ELR (cell line): ENCODE results near the gene GNA12.

Source experiments
- DNase-seq: peaks from one replicate; pipeline ENCODE4 v3.0.0-alpha.2; 2015; ENCODE audit warnings: low read depth

The GNA12 gene

DNA sequence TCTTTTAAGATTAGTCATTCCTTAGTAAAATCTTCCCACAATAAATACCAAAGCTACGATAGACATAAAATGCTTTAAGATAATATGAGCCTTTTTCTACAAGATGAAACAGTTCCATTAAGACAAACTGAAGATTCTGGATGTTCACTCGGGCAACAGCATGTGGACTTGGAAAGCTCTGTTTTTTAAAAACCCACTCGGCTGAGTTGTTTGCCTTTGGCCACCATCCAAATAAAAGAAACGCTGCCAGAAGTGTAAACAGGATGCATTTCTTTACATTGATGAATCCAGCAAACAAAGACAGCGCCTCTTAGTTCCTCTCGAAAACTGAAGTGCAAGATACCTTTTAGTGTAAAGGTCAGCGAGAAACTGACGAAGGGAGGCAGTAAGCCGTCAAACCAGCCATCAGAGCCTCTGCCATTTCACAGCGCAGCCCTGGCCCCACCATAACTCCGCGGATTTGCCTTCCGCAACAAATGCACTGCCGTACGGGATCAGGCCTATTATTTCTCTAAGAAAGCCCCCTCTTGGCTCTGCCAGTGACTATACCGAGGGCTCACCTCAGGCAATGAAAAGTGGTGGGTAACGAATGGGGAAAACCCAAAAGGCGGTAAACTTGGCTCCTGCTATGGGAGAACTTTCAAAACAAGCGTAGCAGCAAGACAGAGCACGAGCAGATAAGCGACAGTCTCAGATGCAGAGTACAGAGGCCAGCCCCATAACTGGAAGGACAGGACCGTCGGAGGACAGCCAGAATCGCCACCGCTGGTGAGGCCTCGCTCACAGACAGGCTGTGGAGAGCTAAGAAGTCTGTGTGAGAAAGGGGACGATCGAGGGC, 41.4 kb downstream of the GNA12 start:
- DNase-seq: peak; percentile 84

GRCh38 chr7:2802101-2802500, 42.0 kb downstream of the GNA12 start:
- peak; percentile 68 for DNase-seq

DNA sequence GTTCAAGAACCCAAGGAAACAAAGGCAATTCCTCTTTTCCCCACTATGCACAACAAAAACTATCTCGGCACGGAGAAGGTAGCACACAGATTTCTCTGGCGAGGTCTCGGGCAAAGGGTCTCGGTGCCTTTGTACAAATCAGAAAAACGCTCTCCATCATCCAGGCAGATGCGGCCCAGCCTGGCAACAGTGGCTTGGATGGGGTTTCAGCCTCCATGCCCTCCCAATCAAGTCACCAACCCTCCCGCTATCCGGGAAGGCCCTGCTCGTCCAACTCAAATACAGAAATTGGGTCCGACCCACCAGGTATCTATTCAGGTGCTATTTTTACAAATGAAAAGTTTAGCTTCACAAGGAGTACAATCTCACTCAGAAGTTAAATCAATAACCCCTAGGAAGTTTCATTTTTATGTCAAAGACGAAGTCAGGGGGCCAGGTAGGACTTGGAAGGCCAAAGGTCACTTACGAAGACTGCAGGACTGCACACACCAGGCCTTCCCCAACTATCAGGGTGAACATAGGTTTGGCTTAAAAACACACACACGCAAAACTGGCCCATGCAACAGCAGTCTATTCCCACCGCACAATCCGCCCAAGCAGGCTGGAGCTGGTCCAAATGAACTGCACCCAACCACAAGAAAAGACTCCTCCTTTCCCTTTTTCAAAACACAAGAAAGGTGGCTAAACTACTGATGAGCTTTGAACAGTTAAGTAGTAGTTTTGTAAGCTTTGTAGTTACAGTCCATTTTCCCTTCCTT, 43.0 kb downstream of the GNA12 start:
- DNase-seq: no peak

GRCh38 chr7:2800220-2800930, 43.7 kb downstream of the GNA12 start:
- no peak for DNase-seq

- no peak for DNase-seq
These were observed 44.9 kb downstream of the GNA12 start for GRCh38 chr7:2799253-2799652.

GRCh38 chr7:2798669-2799068, 45.4 kb downstream of the GNA12 start:
- no peak for DNase-seq

GRCh38 chr7:2796358-2797352, 47.5 kb downstream of the GNA12 start:
- DNase-seq: no peak

DNA sequence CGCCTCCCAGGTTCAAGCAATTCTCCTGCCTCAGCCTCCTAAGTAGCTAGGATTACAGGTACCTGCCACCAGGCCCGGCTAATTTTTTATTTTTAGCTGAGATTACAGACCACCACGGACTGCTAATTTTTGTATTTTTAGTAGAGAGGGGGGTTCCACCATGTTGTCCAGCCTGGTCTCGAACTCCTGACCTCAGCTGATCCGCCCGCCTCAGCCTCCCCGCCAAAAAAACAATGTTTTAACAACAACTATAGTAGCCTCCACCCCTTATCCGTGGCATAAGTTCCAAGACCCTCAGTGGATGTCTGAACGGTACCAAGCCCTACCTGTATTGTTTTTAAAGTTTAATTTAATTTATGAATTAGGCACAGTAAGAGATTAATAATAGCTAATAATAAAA, 48.2 kb downstream of the GNA12 start:
- DNase-seq: no peak

DNA sequence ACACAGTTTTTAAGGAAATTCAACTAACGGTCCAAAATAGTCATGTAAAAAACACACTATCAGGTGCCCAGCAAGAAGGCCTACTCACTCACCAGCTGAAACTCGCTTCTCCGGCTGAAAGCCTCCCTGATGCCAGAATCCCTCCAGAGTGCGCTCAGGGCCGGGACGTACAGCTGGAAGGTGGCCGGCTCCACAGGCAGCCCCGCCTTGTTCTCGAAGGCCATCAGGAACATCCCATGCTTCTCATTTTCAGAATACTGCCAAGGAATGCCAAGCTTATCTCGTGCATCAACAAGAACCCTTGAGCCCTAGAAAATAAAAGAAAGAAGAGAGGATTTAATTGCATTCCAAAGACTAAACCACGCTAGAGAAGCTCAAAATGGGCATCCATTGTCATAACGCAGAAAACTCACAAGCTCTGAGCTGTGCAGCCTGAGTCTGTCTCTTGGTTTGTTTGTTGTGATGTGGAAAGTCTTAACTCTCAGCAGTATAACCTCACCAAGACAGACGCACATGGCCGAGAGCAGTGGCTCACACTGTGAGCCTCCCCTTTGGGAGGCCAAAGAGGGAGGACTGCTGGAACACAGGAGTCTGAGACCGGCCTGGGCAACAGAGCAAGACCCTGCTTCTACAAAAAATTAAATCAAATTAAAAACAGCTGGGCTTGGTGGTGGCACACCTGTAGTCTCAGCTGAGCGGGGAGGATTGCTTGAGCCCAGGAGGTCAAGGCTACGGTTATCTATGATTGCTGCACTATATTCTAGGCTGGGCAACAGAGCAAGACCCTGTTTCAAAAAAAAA, 49.1 kb downstream of the GNA12 start:
- DNase-seq: no peak

GRCh38 chr7:2792856-2793487, 51.1 kb downstream of the GNA12 start:
- no peak for DNase-seq

DNA sequence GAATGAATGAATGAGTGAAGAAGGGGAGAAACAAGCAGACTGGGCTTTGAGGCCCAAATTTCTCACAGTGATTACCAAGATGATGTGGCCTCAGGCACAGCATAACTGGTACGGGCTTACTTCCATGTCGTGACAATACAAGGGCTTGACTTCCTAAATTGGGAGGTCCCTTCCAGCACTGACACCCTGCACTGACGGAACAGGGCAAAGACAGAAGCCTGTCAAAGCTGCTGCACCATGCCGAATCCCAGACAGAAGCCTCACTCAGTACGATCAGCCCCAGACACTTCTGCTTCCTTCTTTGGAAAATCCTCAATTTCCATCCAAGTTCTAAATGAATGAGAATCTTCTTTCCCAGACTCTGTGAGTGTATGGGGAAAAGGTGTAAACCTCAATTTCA, 51.9 kb downstream of the GNA12 start:
- no peak for DNase-seq

GRCh38 chr7:2791390-2791789, 52.7 kb downstream of the GNA12 start:
- DNase-seq: no peak

- DNase-seq: no peak
These were observed 56.7 kb downstream of the GNA12 start for GRCh38 chr7:2787251-2787951.

DNA sequence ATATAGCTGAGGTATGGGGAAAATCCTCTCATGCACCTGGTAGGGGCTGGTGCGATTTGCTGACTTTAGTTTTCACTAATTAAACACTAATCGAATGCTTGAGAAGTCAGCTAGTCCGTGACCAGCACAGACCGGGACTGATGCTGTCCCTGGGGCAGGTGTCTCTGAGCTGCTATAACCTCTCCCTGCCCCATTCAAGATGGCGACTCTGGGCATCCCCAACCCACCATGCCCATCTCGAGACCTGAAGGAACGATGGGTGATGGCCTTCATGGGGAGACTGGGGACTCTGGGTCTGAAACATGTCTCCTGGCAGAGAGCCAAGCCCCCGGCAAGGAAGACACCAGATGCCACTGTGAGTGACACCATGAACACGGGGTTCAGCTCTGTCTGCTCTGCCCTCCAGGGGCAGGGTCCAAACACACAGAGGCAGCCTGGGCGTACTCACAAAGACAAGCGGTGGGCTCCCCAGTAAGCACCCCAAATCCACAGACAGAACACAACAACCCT, 57.4 kb downstream of the GNA12 start:
- DNase-seq: no peak

GRCh38 chr7:2785071-2785500, 59.0 kb downstream of the GNA12 start:
- DNase-seq: peak; percentile 66

GRCh38 chr7:2782565-2782964, 61.5 kb downstream of the GNA12 start:
- DNase-seq: no peak

DNA sequence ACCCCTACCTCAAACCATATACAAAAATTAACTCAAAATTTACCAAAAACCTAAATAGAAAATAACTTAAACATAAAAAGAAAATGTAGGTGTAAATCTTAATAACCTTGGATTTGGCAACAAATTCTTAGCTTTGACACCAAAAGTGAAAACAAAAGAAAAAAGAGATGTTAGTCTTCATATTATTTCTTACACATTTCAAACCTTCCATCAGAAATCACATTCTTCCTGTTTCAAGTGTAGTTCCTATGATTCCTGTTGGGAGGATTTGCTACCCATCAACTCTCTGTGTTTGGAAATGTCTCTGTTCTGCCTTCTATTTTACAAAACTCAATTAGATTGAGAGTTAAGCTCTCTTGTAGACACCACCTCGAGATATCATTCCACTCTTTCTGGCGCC, 62.0 kb downstream of the GNA12 start:
- no peak for DNase-seq

DNA sequence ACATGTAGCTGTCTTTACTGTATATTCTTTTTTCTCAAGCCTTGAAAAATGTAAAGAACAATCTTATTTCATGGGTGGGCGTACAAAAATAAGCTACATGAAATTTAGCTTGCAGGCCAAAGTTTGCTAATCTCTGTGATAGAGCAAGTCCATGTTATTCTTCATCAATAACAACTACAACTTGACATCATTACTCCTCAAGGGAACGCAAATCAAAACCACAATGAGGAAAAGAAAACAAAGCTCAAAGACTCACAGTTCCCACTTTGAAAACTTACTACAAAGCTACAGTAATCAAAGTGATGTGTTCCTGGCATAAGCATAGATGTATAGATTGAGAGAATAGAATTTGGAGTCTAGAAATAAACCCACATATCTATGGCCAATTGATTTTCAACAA, 62.5 kb downstream of the GNA12 start:
- no peak for DNase-seq

GRCh38 chr7:2779051-2779450, 65.1 kb downstream of the GNA12 start:
- DNase-seq: peak; percentile 30
